Measurements from ENCODE around the gene TMEM88. TPM values are rescaled to one million over a fixed set of nuclear protein-coding genes. Genes with fewer than 3 reads are reported as not detected.
A peak's percentile ranks its signal among the peaks of the same experiment; 100 is the strongest.

TMEM88 gene
- total RNA-seq, 2 donors from 2014 or later, result 1.6 to 3.2 TPM

GRCh38 chr17:7887038-7887481 lies 32.2 kb downstream of the TMEM88 start:
- Mint-ChIP-seq H3K4me1 (peaks cover 10% of the 10 kb centered on the region), H3K27ac (no peak overlapping the region), H3K4me3 (no peak overlapping the region), H3K27me3 (no peaks in the 10 kb centered on the region), H3K36me3 (ENCODE audit: low read depth) (peaks cover 11% of the 10 kb centered on the region), H3K9me3 (no peaks in the 10 kb centered on the region)
- ATAC-seq (replicated peaks), result no peak

GRCh38 chr17:7887482-7888183 lies 32.8 kb downstream of the TMEM88 start:
- H3K4me3 Mint-ChIP-seq, result no peak overlapping the region
- H3K36me3 Mint-ChIP-seq (ENCODE audit: low read depth), result peaks cover 11% of the 10 kb centered on the region
- no peak overlapping the region for H3K27ac Mint-ChIP-seq
- H3K9me3 Mint-ChIP-seq, result no peaks in the 10 kb centered on the region
- no peaks in the 10 kb centered on the region for H3K27me3 Mint-ChIP-seq
- peak; percentile 79 for ATAC-seq (replicated peaks)
- H3K4me1 Mint-ChIP-seq, result peaks cover 10% of the 10 kb centered on the region

DNA sequence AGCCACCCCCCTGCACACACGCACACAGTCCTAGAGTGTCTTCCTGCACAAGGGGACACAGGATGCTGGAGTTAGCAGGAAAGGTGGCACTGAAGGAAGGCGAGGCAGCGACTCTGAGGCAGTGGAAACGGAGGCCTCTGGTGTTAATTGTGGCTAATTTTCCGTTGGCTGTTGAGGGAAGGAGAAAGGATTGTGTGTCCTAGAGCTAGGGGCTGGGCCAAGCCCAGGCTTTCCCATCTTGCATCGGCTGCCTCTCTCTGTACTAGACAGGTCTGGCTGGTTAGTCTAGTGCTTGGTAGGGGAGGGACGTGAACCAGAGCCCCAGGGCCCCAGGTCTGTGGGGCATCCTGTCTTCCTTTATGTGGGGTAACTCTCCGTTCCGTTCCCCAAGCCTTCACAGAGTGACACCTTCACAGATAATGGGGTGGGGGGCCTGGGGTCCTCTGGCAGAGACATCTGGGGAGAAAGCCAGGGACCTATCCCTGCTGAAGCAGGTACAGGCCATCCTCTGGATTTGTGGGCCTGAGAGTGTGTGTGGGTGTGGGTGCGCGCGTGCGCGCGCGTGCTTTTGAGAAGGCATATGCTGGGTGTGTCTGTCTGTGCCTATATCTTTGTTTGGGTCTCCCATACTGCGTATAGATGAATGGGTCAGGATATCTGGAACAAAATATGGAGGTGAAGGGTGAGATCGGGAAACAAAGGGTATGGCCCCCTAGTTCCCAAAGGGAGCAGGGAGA lies 33.5 kb downstream of the TMEM88 start, which contains the start of gene CHD3:
TSS of gene CHD3 (plus strand) at position 606 of the 737 bp plus-strand sequence. CDS start 212 bp downstream, outside the sequence.
- H3K36me3 Mint-ChIP-seq (ENCODE audit: low read depth), result peaks cover 11% of the 10 kb centered on the region
- peak; percentile 53 for ATAC-seq (replicated peaks)
- no peak within 1 kb of the TSS for H3K27ac Mint-ChIP-seq
- no peaks in the 10 kb centered on the region for H3K27me3 Mint-ChIP-seq
- no peak within 1 kb of the TSS for H3K4me3 Mint-ChIP-seq
- H3K4me1 Mint-ChIP-seq, result peaks cover 10% of the 10 kb centered on the region
- no peaks in the 10 kb centered on the region for H3K9me3 Mint-ChIP-seq

GRCh38 chr17:7889166-7889955 lies 34.5 kb downstream of the TMEM88 start:
- Mint-ChIP-seq H3K36me3 (ENCODE audit: low read depth) (peaks cover 11% of the 10 kb centered on the region), H3K27me3 (no peaks in the 10 kb centered on the region), H3K4me1 (peaks cover 10% of the 10 kb centered on the region), H3K27ac (no peak overlapping the region), H3K9me3 (no peaks in the 10 kb centered on the region), H3K4me3 (no peak overlapping the region)
- ATAC-seq (replicated peaks), result peak; percentile 5

- peaks cover 26% of the 10 kb centered on the region for H3K4me1 Mint-ChIP-seq
These were observed 38.5 kb downstream of the TMEM88 start for GRCh38 chr17:7893187-7893880.

GRCh38 chr17:7894226-7894625 lies 39.4 kb downstream of the TMEM88 start:
- Mint-ChIP-seq H3K9me3 (no peaks in the 10 kb centered on the region), H3K4me3 (no peak overlapping the region), H3K4me1 (peaks cover 26% of the 10 kb centered on the region), H3K27me3 (no peaks in the 10 kb centered on the region), H3K27ac (peak overlapping the region; percentile 39), H3K36me3 (ENCODE audit: low read depth) (no peaks in the 10 kb centered on the region)
- no peak for ATAC-seq (replicated peaks)

More at GRCh38 chr17:7893187-7893880, 38.5 kb downstream of the TMEM88 start:
- no peak overlapping the region for H3K4me3 Mint-ChIP-seq
- no peaks in the 10 kb centered on the region for H3K36me3 Mint-ChIP-seq (ENCODE audit: low read depth)
- no peaks in the 10 kb centered on the region for H3K27me3 Mint-ChIP-seq
- no peak for ATAC-seq (replicated peaks)
- H3K9me3 Mint-ChIP-seq, result no peaks in the 10 kb centered on the region
- H3K27ac Mint-ChIP-seq, result no peak overlapping the region

DNA sequence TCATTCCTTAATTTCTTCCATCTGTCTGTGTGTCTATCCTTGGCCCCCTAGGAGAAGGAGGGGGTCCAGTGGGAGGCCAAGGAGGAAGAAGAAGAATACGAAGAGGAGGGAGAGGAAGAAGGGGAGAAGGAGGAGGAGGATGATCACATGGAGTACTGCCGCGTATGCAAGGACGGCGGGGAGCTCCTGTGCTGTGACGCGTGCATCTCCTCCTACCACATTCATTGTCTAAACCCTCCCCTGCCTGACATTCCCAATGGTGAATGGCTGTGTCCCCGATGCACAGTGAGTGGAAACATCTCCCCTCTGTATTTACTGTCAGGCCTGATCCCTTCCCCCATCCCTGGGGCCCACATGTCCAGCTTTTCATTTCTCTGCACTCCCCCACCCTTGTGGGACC lies 40.0 kb downstream of the TMEM88 start:
- no peaks in the 10 kb centered on the region for H3K36me3 Mint-ChIP-seq (ENCODE audit: low read depth)
- peak overlapping the region; percentile 39 for H3K27ac Mint-ChIP-seq

DNA sequence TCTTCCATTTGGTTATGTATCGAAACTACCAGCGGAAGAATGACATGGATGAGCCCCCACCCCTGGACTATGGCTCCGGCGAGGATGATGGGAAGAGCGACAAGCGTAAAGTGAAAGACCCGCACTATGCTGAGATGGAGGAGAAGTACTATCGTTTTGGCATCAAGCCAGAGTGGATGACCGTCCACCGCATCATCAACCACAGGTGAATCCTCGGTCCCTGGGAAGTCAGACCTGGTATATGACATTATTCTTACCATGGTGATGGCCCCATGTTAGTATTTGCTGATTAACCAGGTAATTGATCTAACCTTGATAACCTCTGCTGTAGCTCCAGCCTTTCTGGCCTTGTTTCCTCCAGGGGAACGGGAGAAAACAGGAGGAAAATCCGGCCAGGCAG lies 42.2 kb downstream of the TMEM88 start:
- no peaks in the 10 kb centered on the region for H3K9me3 Mint-ChIP-seq
- H3K4me3 Mint-ChIP-seq, result peak overlapping the region; percentile 50
- peak; percentile 50 for ATAC-seq (replicated peaks)
- peak overlapping the region; percentile 83 for H3K27ac Mint-ChIP-seq
- no peaks in the 10 kb centered on the region for H3K36me3 Mint-ChIP-seq (ENCODE audit: low read depth)
- H3K4me1 Mint-ChIP-seq, result peaks cover 22% of the 10 kb centered on the region
- no peaks in the 10 kb centered on the region for H3K27me3 Mint-ChIP-seq

More for the DNA sequence above, 40.0 kb downstream of the TMEM88 start:
- ATAC-seq (replicated peaks), result no peak
- Mint-ChIP-seq H3K27me3 (no peaks in the 10 kb centered on the region), H3K4me1 (peaks cover 27% of the 10 kb centered on the region), H3K9me3 (no peaks in the 10 kb centered on the region), H3K4me3 (no peak overlapping the region)

- Mint-ChIP-seq H3K4me3 (peak overlapping the region; percentile 50), H3K4me1 (peaks cover 22% of the 10 kb centered on the region), H3K36me3 (ENCODE audit: low read depth) (no peaks in the 10 kb centered on the region)
These were observed 42.9 kb downstream of the TMEM88 start for GRCh38 chr17:7897773-7898172.

DNA sequence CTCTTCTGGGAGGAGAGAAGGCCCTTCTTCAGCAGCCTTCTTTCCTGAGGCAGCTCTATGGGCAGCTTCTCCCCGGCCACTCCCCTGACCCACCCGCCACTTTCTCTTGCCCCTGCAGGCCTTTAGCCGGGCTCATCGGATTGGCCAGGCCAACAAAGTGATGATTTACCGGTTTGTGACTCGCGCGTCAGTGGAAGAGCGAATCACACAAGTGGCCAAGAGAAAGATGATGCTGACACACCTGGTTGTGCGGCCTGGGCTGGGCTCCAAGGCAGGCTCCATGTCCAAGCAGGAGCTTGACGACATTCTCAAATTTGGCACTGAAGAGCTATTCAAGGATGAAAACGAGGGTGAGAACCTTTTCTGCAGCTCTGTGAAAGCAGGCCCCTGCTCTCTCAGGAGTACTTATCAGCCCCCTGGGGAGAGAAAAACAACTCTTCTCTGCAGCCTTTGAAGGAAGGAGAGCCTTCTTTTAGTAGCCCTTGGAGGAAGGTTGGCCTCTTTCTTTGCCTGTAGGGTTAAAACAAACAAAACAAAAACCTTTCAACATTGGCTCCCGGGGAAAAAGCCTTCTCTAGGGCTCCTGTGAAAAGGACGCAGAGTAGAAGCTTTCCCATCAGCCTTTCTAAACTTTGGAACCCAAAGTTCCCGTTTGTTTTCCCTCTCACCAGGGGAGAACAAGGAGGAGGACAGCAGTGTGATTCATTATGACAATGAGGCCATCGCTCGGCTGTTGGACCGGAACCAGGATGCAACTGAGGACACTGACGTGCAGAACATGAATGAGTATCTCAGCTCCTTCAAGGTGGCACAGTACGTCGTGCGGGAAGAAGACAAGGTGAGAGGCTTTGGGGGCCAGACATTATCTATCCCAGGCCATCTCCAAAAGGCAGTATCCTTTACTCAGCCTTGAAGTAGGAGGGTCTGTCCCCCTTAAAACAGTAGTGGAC lies 48.6 kb downstream of the TMEM88 start:
- ATAC-seq (replicated peaks), result no peak
- H3K9me3 Mint-ChIP-seq, result no peaks in the 10 kb centered on the region
- H3K4me3 Mint-ChIP-seq, result no peak overlapping the region
- H3K27me3 Mint-ChIP-seq, result no peaks in the 10 kb centered on the region
- peak overlapping the region; percentile 68 for H3K27ac Mint-ChIP-seq
- H3K36me3 Mint-ChIP-seq (ENCODE audit: low read depth), result no peaks in the 10 kb centered on the region
- H3K4me1 Mint-ChIP-seq, result peaks cover 4% of the 10 kb centered on the region

More at GRCh38 chr17:7897773-7898172, 42.9 kb downstream of the TMEM88 start:
- Mint-ChIP-seq H3K27ac (peak overlapping the region; percentile 83), H3K9me3 (no peaks in the 10 kb centered on the region), H3K27me3 (no peaks in the 10 kb centered on the region)
- peak; percentile 96 for ATAC-seq (replicated peaks)
